PC-3 (cell line): ENCODE results near the gene GPR78.

Source experiments
- CTCF ChIP-seq: fragments of 300-600 bp; sonication (generic); conservative IDR thresholded peaks from 2 replicates; pipeline ENCODE4 v1.5.1; 2017; ENCODE audit warnings: antibody characterized with exemption, low read depth, mild to moderate bottlenecking, low read length
- EZH2 ChIP-seq: fragments of 300-600 bp; sonication (generic); IDR thresholded peaks from one replicate; pipeline ENCODE4 v1.6.1; 2017; ENCODE audit warnings: antibody characterized with exemption, mild to moderate bottlenecking, low read length; ENCODE audit not compliant: unreplicated experiment
- EZH2phosphoT487 ChIP-seq: fragments of 300-600 bp; sonication (generic); IDR thresholded peaks from 2 replicates; pipeline ENCODE4 v1.6.1; 2018; ENCODE audit warnings: mild to moderate bottlenecking, antibody characterized with exemption, low read length, borderline replicate concordance

GRCh38 chr4:8606476-8606875, 26.3 kb downstream of the GPR78 start:
- TF ChIP-seq CTCF, result no peak
- no peak for TF ChIP-seq EZH2
- no peak for TF ChIP-seq EZH2phosphoT487
